Epithelial cell of prostate (primary cell): ENCODE data around the gene FN3K.
"Not testable (repeated sequence)": the region's sequence is repeated elsewhere in the genome, so short reads cannot be mapped to it uniquely, and the experiment has no call there.

ENCODE experiments used
- DNase-seq: peaks from one replicate; pipeline ENCODE4 v3.0.0-alpha.2; 2011; ENCODE audit warnings: low read depth, low spot score
- H3K27ac ChIP-seq: fragments of 450-650 bp; 2 replicates; pipeline ENCODE4 v1.5.1; 2017; ENCODE audit warnings: mild to moderate bottlenecking

Gene FN3K

GRCh38 chr17:82767041-82767754, 31.8 kb downstream of the FN3K start:
- no peak overlapping the region for H3K27ac ChIP-seq
- DNase-seq: no peak

GRCh38 chr17:82769041-82769440, 33.6 kb downstream of the FN3K start:
- H3K27ac ChIP-seq: no peak overlapping the region
- DNase-seq: no peak

GRCh38 chr17:82772026-82772425, 36.6 kb downstream of the FN3K start:
- no peak for DNase-seq
- no peak overlapping the region for H3K27ac ChIP-seq

GRCh38 chr17:82774456-82774855, 39.0 kb downstream of the FN3K start:
- DNase-seq, H3K27ac ChIP-seq: not testable (repeated sequence)

- H3K27ac ChIP-seq: no peak overlapping the region
- no peak for DNase-seq
Measured at GRCh38 chr17:82775001-82775823, 39.8 kb downstream of the FN3K start.

GRCh38 chr17:82776454-82776853, 41.0 kb downstream of the FN3K start:
- no peak overlapping the region for H3K27ac ChIP-seq
- no peak for DNase-seq

GRCh38 chr17:82777778-82778375, 42.5 kb downstream of the FN3K start:
- not testable (repeated sequence) for DNase-seq, H3K27ac ChIP-seq

GRCh38 chr17:82779541-82779940, 44.1 kb downstream of the FN3K start:
- DNase-seq: no peak
- H3K27ac ChIP-seq: no peak overlapping the region

GRCh38 chr17:82780195-82780594, 44.8 kb downstream of the FN3K start:
- no peak overlapping the region for H3K27ac ChIP-seq
- DNase-seq: no peak

- DNase-seq: no peak
- no peak overlapping the region for H3K27ac ChIP-seq
Measured at GRCh38 chr17:82780971-82781893, 45.8 kb downstream of the FN3K start.

GRCh38 chr17:82781894-82782274, 46.5 kb downstream of the FN3K start:
- H3K27ac ChIP-seq: no peak overlapping the region

GRCh38 chr17:82782657-82783207, 47.3 kb downstream of the FN3K start:
- no peak for DNase-seq
- H3K27ac ChIP-seq: no peak overlapping the region

More at GRCh38 chr17:82781894-82782274, 46.5 kb downstream of the FN3K start:
- no peak for DNase-seq

- no peak overlapping the region for H3K27ac ChIP-seq
- no peak for DNase-seq
Measured at GRCh38 chr17:82783498-82783897, 48.1 kb downstream of the FN3K start.

- H3K27ac ChIP-seq, DNase-seq: not testable (repeated sequence)
Measured at GRCh38 chr17:82785581-82785980, 50.2 kb downstream of the FN3K start.

- DNase-seq: no peak
- peak overlapping the region; percentile 95 for H3K27ac ChIP-seq
Measured at GRCh38 chr17:82786427-82786826, 51.0 kb downstream of the FN3K start.

GRCh38 chr17:82787081-82787848, 51.9 kb downstream of the FN3K start:
- H3K27ac ChIP-seq: peak overlapping the region; percentile 95

GRCh38 chr17:82788206-82789001, 53.0 kb downstream of the FN3K start:
- no peak for DNase-seq
- H3K27ac ChIP-seq: peak overlapping the region; percentile 95

More at GRCh38 chr17:82787081-82787848, 51.9 kb downstream of the FN3K start:
- peak; percentile 96 for DNase-seq

GRCh38 chr17:82789051-82789592, 53.7 kb downstream of the FN3K start:
- H3K27ac ChIP-seq: peak overlapping the region; percentile 95
- DNase-seq: no peak
